CD14-positive monocyte (primary cell): Measurements from ENCODE around the gene PLXDC1. TPM values are rescaled to one million over a fixed set of nuclear protein-coding genes. Genes with fewer than 3 reads are reported as not detected.

Experiments
- DNase-seq, 3 donors: peaks; one replicate each; pipeline ENCODE4 v3.0.0-alpha.2; 2011 to 2022
- H2AFZ ChIP-seq: 2 replicates; pipeline ENCODE4 v1.6.0; 2012; ENCODE audit warnings: mild to moderate bottlenecking, low read depth, low read length, inconsistent platforms; ENCODE audit not compliant: insufficient read depth, poor library complexity, severe bottlenecking
- H3K27ac ChIP-seq, 2 donors: 1 replicate in 1 of 2; 2 replicates in 1 of 2; pipeline ENCODE4 v1.5.1; 2012 to 2013; ENCODE audit warnings: low read length in 2 of 2, control low read depth in 1 of 2, inconsistent platforms in 1 of 2, low read depth in 1 of 2, mild to moderate bottlenecking in 1 of 2
- H3K27me3 ChIP-seq, 2 donors: one replicate each; pipeline versions ENCODE4 v1.6.0 to v1.6.1; 2011 to 2013; ENCODE audit warnings: low read length in 2 of 2; ENCODE audit not compliant: control insufficient read depth in 2 of 2, insufficient read depth in 2 of 2
- H3K36me3 ChIP-seq, 2 donors: replicated peaks in 1 of 2; 1 replicate in 1 of 2; 2 replicates in 1 of 2; pipeline versions ENCODE4 v1.5.1 to v1.6.1; 2012 to 2013; ENCODE audit warnings: low read length in 2 of 2, control low read depth in 1 of 2, inconsistent platforms in 1 of 2, mild to moderate bottlenecking in 1 of 2; ENCODE audit not compliant: insufficient read depth in 2 of 2, control insufficient read depth in 1 of 2
- H3K4me1 ChIP-seq, 2 donors: 1 replicate in 1 of 2; 2 replicates in 1 of 2; pipeline versions ENCODE4 v1.5.1 to v1.6.1; 2012 to 2013; ENCODE audit warnings: low read length in 2 of 2, control low read depth in 1 of 2, inconsistent platforms in 1 of 2, mild to moderate bottlenecking in 1 of 2, moderate library complexity in 1 of 2; ENCODE audit not compliant: insufficient read depth in 2 of 2, control insufficient read depth in 1 of 2
- H3K4me2 ChIP-seq: replicated peaks from 2 replicates; pipeline ENCODE3; 2012; ENCODE audit warnings: low read length, moderate library complexity, mild to moderate bottlenecking; ENCODE audit not compliant: poor library complexity, severe bottlenecking; ENCODE audit errors: extremely low read depth
- H3K4me3 ChIP-seq, 3 experiments: fragments of 200-600 bp in 1 of 3; sonication (generic) in 1 of 3; replicated peaks in 1 of 3; 1 replicate in 2 of 3; 2 replicates in 1 of 3; pipeline ENCODE4 v1.5.1; 2011 to 2013; ENCODE audit warnings: low read length in 3 of 3, mild to moderate bottlenecking in 3 of 3, control low read depth in 2 of 3, low read depth in 2 of 3, inconsistent platforms in 1 of 3, moderate library complexity in 1 of 3
- H3K79me2 ChIP-seq: 2 replicates; pipeline ENCODE4 v1.6.0; 2012; ENCODE audit warnings: mild to moderate bottlenecking, control low read depth, inconsistent platforms, low read length, moderate library complexity; ENCODE audit not compliant: insufficient read depth
- H3K9ac ChIP-seq: 2 replicates; pipeline ENCODE4 v1.6.0; 2017; ENCODE audit warnings: low read length, mild to moderate bottlenecking; ENCODE audit not compliant: insufficient read depth, poor library complexity, severe bottlenecking
- H3K9me3 ChIP-seq, 2 donors: replicated peaks in 1 of 2; 1 replicate in 1 of 2; 2 replicates in 1 of 2; pipeline versions ENCODE4 v1.5.1 to v1.6.1; 2012 to 2013; ENCODE audit warnings: low read length in 2 of 2, control low read depth in 1 of 2; ENCODE audit not compliant: control insufficient read depth in 1 of 2, insufficient read depth in 1 of 2
- H4K20me1 ChIP-seq: 2 replicates; pipeline ENCODE4 v1.6.0; 2012; ENCODE audit warnings: mild to moderate bottlenecking, low read length, control low read depth, moderate library complexity; ENCODE audit not compliant: insufficient read depth
- H3K27ac Mint-ChIP-seq, 7 donors: one replicate each; pipeline ENCODE4 v1.8.0; 2020; ENCODE audit warnings: mild to moderate bottlenecking in 7 of 7, mixed read lengths in 7 of 7, moderate library complexity in 6 of 7, inconsistent platforms in 2 of 7
- H3K27me3 Mint-ChIP-seq, 3 donors: one replicate each; pipeline ENCODE4 v1.8.0; 2021 to 2022; ENCODE audit warnings: low read depth in 3 of 3, mild to moderate bottlenecking in 3 of 3, mixed read lengths in 3 of 3, moderate library complexity in 3 of 3, inconsistent platforms in 1 of 3
- H3K36me3 Mint-ChIP-seq, 2 donors: one replicate each; pipeline ENCODE4 v1.8.0; 2020; ENCODE audit warnings: mixed read lengths in 2 of 2, inconsistent platforms in 1 of 2, mild to moderate bottlenecking in 1 of 2
- H3K4me1 Mint-ChIP-seq: one replicate; pipeline ENCODE4 v1.8.0; 2020; ENCODE audit warnings: mild to moderate bottlenecking, mixed read lengths
- H3K4me3 Mint-ChIP-seq, 2 donors: one replicate each; pipeline ENCODE4 v1.8.0; 2020; ENCODE audit warnings: mild to moderate bottlenecking in 2 of 2, mixed read lengths in 2 of 2, moderate library complexity in 1 of 2
- H3K9me3 Mint-ChIP-seq, 7 donors: one replicate each; pipeline ENCODE4 v1.8.0; 2020 to 2022; ENCODE audit warnings: mixed read lengths in 7 of 7, mild to moderate bottlenecking in 6 of 7, moderate library complexity in 6 of 7, inconsistent platforms in 2 of 7
- WGBS: methylation state at CpG from one replicate; pipeline ENCODE4 v1.1.5; 2013; ENCODE audit warnings: missing lambda C conversion rate; ENCODE audit not compliant: insufficient coverage; 5-methylcytosine and 5-hydroxymethylcytosine counted together
- intact Hi-C, 2 donors: fragments of 100-400 bp; cut with micrococcal nuclease; formaldehyde crosslinking; loops; one replicate each; pipeline versions ENCODE4 v1.15.0 to v1.15.1; 2023
- polyA plus RNA-seq, 3 donors: library from polyadenylated mRNA; depleted of rRNA in 1 of 3; unstranded in 2 of 3; stranded (reverse) in 1 of 3; fragments of 300-500 nt in 2 of 3; fragments of >200 nt in 1 of 3; fragmentation: Illumina TruSeq in 2 of 3; gene quantifications; 1 replicate in 2 of 3; 2 replicates in 1 of 3; pipeline ENCODE4 v1.2.3, GENCODE V29; 2012 to 2021
- small RNA-seq: library from RNA; depleted of rRNA; stranded (forward); fragments of <200 nt; gene quantifications from one replicate; pipeline ENCODE3, GENCODE V24; 2012; ENCODE audit warnings: low read depth; ENCODE audit not compliant: insufficient read length
- TF ChIP-seq, protein P1 (sequence below): fragments of 200-600 bp; IDR thresholded peaks from one replicate; pipeline ENCODE4 v1.8.0; 2022; ENCODE audit warnings: antibody characterized with exemption, mild to moderate bottlenecking

The PLXDC1 gene
- polyA plus RNA-seq, 3 donors = 0.21 TPM; not detected in 2

DNA sequence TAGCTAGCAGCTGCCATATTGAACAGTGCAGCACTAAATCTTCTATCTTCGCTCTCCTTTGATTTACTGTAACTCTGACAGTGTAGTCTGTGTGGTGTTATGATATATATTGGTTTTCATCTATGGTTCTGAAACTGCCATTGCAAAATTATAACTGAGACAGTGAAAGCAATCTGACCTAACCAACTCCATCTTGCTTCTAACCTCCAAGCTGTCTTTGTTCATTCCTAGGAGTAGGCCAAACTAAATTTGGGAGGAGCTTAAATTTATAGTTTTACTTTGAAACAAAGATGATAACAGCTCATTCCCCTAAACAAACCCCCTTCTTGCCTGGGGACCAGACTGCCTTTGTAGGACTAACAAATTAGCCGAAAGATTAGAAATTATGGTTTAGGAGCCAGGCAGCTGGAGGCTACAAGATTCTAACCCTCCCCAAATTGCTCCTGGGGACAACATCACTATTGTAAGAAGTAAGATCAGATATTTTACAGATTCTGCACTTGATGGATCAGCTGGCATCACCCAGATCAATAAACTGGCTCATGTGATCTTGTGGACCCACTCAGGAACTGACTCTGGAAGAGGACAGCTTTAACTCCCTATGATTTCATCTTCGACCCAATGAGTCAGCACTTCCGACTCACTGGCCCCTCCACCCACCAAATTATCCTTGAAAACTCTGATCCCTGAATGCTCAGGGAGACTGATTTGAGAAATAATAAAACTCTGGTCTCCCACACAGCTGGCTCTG lies 137.2 kb downstream of the PLXDC1 start:
- Histone ChIP-seq H3K4me1 (peaks cover 51 to 53% of the 10 kb centered on the region in 2 donors), H3K27me3 (no peaks in the 10 kb centered on the region), H3K79me2 (no peaks in the 10 kb centered on the region), H2AFZ (no peak overlapping the region), H3K9ac (no peak overlapping the region), H3K36me3 (no peaks in the 10 kb centered on the region), H3K27ac (peak overlapping the region; percentile 82 to 92), H4K20me1 (no peaks in the 10 kb centered on the region), H3K9me3 (no peaks in the 10 kb centered on the region), H3K4me3 (no peak overlapping the region), H3K4me2 (no peak overlapping the region)
- no peak overlapping the region for H3K4me3 Mint-ChIP-seq
- peaks cover 0 to 5% (median 4%) of the 10 kb centered on the region in 3 donors for H3K27me3 Mint-ChIP-seq
- H3K9me3 Mint-ChIP-seq = peaks cover 0 to 2% (median 0%) of the 10 kb centered on the region in 7 donors
- DNase-seq = peak in 1 of 3 donors; percentile 17
- peak overlapping the region; percentile 85 to 96 (median 88) for H3K27ac Mint-ChIP-seq
- peaks cover 48% of the 10 kb centered on the region for H3K4me1 Mint-ChIP-seq
- 63% methylated on average over 1 of the region's 4 CpGs for WGBS
- TF ChIP-seq, protein P1, sequence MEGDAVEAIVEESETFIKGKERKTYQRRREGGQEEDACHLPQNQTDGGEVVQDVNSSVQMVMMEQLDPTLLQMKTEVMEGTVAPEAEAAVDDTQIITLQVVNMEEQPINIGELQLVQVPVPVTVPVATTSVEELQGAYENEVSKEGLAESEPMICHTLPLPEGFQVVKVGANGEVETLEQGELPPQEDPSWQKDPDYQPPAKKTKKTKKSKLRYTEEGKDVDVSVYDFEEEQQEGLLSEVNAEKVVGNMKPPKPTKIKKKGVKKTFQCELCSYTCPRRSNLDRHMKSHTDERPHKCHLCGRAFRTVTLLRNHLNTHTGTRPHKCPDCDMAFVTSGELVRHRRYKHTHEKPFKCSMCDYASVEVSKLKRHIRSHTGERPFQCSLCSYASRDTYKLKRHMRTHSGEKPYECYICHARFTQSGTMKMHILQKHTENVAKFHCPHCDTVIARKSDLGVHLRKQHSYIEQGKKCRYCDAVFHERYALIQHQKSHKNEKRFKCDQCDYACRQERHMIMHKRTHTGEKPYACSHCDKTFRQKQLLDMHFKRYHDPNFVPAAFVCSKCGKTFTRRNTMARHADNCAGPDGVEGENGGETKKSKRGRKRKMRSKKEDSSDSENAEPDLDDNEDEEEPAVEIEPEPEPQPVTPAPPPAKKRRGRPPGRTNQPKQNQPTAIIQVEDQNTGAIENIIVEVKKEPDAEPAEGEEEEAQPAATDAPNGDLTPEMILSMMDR = no peak
- no peaks in the 10 kb centered on the region for H3K36me3 Mint-ChIP-seq
- intact Hi-C loops = no loop called here

Small RNA genes within 50 kb of the gene (small RNA-seq; reads per million reads assigned to genes)
- gene AC091178.1 = not detected

Other genes starting within 250 kb of the PLXDC1 start
- not detected for gene FBXO47, start 184.2 kb downstream of the PLXDC1 start, polyA plus RNA-seq
- gene ARL5C, start 14.5 kb upstream of the PLXDC1 start, polyA plus RNA-seq = under 1 TPM in 1 of 3 donors, not detected in 2; 0.04 TPM
- gene CACNB1, start 46.0 kb upstream of the PLXDC1 start, polyA plus RNA-seq = 10 to 100 TPM in 1 of 3 donors, under 1 TPM in 2; 0.13 to 22.1 (median 0.31) TPM
- gene RPL19, start 48.6 kb upstream of the PLXDC1 start, polyA plus RNA-seq = 1,000 to 10,000 TPM; 1,069 to 1,809 (median 1,232) TPM
- gene STAC2, start 74.3 kb upstream of the PLXDC1 start, polyA plus RNA-seq = not detected
- 1 to 10 TPM; 4.0 to 7.7 (median 4.7) TPM for gene FBXL20, start 250.0 kb upstream of the PLXDC1 start, polyA plus RNA-seq